GM19351 (cell line): ENCODE measurements around the gene NR2F2.

ENCODE experiments used
- ATAC-seq: cut with Tn5 transposase; IDR thresholded peaks from one replicate; pipeline ENCODE4 v1.9.1; 2021; ENCODE audit warnings: mild to moderate bottlenecking, moderate library complexity; ENCODE audit not compliant: unreplicated experiment

NR2F2 gene

DNA sequence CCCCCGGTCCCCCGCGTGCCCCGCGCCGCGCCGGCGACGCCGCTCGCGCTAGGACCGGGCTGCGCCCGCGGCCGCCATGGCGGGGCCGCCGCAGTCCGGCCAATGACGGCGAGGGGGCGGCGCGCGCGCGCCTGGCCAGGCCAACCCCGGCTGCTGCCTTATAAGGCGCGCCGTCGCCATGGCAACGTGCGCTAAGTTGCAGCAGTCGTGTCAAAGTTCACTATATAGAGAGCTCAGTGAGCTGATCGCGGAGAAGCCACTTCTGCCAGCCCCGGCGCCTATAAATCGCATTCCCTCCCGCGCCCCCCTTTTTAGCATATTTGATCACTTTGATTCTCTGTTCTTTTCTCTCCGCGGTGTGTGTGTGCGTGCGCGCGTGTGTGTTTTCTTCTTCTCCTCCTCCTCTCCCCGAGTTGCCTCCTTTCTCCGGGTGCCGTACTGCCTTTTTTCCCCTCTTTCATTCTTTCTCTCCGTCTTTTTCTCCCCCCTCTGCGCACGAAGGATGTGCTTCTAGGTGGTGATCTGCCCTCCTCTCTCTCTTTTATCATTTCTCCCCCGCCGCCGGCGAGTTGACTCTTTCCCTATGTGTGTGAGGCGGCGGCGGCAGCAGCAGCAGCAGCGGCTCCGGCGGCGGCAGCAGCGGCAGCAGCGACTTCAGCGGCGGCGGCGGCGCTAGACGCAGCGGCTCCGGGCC, at the start of gene NR2F2:
Gene NR2F2, plus strand, starts transcription at position 251 of the 694 bp plus-strand sequence. CDS start 1,406 bp downstream, outside the sequence.
- peak; percentile 71 for ATAC-seq

- ATAC-seq = no peak
Measured at GRCh38 chr15:96285305-96285704, 45.2 kb upstream of the NR2F2 start.

DNA sequence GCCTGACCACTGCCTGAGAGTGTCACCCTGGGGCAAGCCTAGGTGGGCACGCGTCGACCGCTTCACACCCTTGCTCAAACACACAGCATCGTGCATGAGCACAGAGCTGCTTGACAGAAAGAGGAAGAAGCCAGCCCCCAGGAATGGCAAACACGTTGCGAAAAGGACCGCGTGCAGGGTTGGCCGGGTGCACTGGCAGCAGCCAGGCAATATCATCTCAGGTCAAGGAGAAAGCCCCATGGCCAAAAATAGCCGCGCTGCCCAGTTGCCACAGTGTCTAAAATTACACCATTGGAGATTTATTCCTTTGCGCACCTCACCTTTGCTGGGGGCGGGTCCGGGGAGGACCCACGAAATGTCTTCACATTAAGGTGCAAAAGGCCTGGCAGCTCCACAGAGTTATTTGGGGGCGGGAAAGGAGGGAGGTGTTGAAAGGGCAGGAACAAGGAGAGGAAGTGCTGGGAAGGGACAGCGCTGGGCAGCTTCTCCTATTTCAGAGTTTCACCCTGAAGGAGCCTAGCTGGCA, 44.7 kb upstream of the NR2F2 start:
- ATAC-seq = no peak

GRCh38 chr15:96290679-96291078, 39.8 kb upstream of the NR2F2 start:
- no peak for ATAC-seq

GRCh38 chr15:96292635-96293034, 37.9 kb upstream of the NR2F2 start:
- no peak for ATAC-seq

DNA sequence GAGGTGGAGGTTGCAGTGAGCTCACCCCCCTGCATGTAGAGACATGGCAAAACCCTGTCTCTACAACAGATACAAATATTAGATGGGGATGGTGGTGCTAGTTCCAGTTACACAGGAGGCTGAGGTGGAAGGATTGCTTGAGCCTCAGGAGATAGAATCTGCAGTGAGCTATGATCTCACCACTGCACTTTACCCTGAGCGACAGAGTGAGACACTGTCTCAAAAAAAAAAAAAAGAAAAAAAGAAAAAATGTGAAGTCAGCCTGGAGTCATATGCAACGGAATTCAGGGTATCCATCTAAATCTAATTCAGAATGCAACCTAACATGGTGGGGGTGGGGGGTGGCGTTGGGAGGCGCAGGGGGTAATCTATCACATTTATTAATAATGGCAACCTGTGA, 37.1 kb upstream of the NR2F2 start:
- no peak for ATAC-seq

DNA sequence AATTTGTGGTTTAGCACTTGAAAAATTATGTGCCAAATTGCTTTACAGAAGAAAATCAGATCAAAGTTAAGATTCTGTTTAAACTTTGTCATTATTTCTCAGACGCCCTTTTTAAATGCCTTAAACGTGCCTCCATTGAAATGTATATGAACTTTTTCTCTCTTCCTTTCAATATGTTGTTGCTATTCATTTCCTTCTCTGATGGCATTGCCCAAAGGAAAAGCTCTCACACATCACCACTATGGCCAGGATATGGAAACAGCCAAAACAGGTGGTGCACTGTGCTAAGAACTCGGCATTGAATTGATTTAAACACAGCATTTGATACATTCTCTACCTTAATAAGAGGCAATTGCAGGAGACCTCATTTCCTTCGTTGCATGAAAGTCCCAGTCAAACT, 35.7 kb upstream of the NR2F2 start:
- ATAC-seq = no peak

DNA sequence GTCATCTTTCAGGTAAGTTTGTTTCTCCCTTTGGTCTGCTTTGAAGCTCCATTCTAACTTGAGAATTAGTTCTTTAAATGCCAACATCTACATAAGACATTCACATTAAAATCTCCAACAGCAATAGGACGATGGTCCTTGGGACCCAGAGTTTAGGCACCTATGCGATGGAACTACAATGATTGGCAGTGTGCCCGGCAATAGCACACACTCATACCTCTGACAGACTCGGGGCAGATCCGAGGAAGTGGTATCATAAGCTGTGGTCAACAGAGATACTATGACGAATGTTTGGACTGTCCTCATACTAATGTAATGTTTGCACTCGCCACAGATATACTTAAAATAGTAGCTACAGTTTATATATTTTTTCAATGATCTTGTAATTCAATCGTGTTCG, 34.2 kb upstream of the NR2F2 start:
- ATAC-seq = no peak

- no peak for ATAC-seq
Measured at GRCh38 chr15:96297783-96298182, 32.7 kb upstream of the NR2F2 start.

DNA sequence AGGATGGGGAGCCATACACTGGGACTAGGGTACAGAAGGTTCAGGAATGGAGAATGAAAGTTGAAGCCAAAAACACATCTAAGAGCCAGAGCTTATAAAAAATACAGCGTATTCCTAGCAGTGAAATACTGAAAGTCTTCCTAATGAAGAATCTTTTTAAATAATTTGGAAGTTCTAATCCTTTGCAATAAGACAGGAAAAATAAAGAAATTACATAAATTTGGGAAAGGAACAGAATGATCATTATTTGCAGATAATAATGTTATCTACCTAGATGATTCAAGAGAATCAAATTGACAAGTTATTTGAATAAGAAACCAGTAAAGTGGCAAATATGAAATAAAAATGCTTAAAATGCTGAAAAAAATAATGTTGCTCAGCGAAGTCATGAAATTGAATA, 32.3 kb upstream of the NR2F2 start:
- no peak for ATAC-seq

GRCh38 chr15:96300836-96301235, 29.7 kb upstream of the NR2F2 start:
- no peak for ATAC-seq

DNA sequence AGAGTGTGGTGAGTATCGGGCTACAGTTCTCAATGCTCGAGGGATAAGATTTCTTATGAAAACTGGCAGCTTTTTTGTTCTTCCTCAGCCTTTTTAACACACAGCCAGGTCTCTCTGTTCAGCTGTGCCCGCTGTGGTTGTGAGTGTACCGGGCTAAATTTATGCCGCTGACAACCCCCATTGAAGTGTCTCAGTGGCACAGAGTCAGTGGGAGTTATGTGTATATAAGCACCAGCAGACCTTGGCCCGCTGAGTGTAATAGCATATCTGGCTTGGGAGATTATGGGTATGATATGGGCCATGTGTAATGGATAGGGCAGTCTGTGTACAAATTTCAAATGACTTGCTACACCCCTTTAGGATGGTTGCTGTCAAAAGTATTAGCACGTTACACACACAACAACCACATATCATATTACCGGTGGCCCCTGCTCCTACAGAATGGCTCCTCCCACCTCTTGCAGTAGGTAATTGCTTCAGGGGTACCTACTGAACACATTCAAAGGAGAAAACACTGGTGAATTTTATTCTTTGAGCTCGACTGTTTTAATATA, 26.9 kb upstream of the NR2F2 start:
- ATAC-seq = no peak

GRCh38 chr15:96304839-96305238, 25.7 kb upstream of the NR2F2 start:
- no peak for ATAC-seq

- no peak for ATAC-seq
Measured at GRCh38 chr15:96306321-96306720, 24.2 kb upstream of the NR2F2 start.

GRCh38 chr15:96307856-96308394, 22.6 kb upstream of the NR2F2 start:
- no peak for ATAC-seq

- no peak for ATAC-seq
Measured at GRCh38 chr15:96309143-96309660, 21.3 kb upstream of the NR2F2 start.

DNA sequence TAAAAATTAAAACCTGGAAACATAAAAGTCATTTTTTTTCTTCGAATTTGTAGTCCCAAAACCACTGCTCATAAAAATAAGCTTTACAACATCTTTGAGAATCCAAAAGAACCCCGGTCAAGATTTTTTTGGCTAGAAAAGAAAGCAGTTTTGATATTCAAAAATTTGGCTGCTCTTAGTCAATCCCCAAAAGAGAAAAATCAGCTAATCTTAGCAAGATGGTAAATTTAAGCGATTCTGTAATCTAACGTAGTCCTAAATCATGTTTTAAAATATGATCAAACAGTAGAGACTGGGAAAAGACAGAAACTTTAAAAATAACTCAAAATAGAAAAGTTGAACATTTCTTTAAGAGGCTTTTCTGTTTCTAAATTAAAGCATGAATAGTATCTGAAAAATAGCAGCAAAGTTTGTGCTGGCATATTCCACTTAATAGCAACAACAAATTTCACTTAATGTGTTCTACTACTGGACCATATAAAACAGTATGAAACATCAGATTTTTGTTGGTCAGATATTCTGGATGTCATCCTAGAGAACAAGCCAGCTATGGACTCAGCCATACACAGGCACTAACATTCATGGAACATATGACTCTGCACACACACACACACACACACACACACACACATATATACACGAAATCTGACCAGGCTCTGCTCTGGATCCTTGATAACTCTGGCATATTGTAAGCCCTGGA, 19.1 kb upstream of the NR2F2 start:
- ATAC-seq = no peak

DNA sequence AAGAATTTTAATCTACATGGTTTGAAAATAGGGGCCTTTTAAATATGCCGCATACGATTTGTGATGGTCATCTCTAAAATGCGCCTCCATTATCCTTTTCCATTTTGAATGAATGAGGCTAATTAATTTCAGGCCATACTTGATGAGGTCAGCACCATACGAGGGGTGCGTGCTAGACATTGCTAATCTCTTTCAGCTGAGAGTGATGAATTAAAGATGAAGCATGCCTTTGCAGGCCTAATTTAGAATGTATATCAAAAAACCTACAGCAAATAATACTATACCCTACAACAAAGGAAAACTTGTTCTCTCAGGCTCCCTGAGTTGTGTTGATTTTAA, 18.6 kb upstream of the NR2F2 start:
- no peak for ATAC-seq

GRCh38 chr15:96312641-96313335, 17.7 kb upstream of the NR2F2 start:
- no peak for ATAC-seq

- no peak for ATAC-seq
Measured at GRCh38 chr15:96314518-96314917, 16.0 kb upstream of the NR2F2 start.

GRCh38 chr15:96314963-96315362, 15.5 kb upstream of the NR2F2 start:
- no peak for ATAC-seq
